MCF 10A (cell line): Measurements from ENCODE around the gene RASGRP3. TPM values are rescaled to one million over a fixed set of nuclear protein-coding genes. Genes with fewer than 3 reads are reported as not detected.

ENCODE experiments used
- BruUV-seq: library from RNA; stranded (reverse); fragments of 400-500 nt; replicated peaks from 2 replicates; lab custom pipeline; 2021; lab: Mats Ljungman, UMichigan
- CTCF ChIA-PET: fragments of 300-600 bp; sonication (Branson Sonifier 250); formaldehyde crosslinking; extraction: SDS; loops from one replicate; lab custom pipeline; 2021; ENCODE audit warnings: antibody characterized with exemption, inconsistent platforms; lab: Yijun Ruan, JAX
- POLR2A ChIA-PET: fragments of 300-600, 350-650 bp; sonication (Branson Sonifier 250); formaldehyde crosslinking; extraction: SDS; loops from one replicate; lab custom pipeline; 2020; ENCODE audit warnings: antibody characterized with exemption, inconsistent platforms; lab: Yijun Ruan, JAX
- DNase-seq: peaks from one replicate; pipeline ENCODE4 v3.0.0-alpha.2; 2018; ENCODE audit not compliant: unreplicated experiment
- H3K27ac Mint-ChIP-seq: one replicate; pipeline ENCODE4 v1.8.0; 2022; ENCODE audit warnings: mild to moderate bottlenecking, low read depth, mixed read lengths; ENCODE audit not compliant: unreplicated experiment
- H3K27me3 Mint-ChIP-seq: one replicate; pipeline ENCODE4 v1.8.0; 2022; ENCODE audit warnings: mixed read lengths; ENCODE audit not compliant: insufficient read depth, unreplicated experiment
- H3K36me3 Mint-ChIP-seq: one replicate; pipeline ENCODE4 v1.8.0; 2022; ENCODE audit warnings: mild to moderate bottlenecking, moderate library complexity, mixed read lengths; ENCODE audit not compliant: insufficient read depth, unreplicated experiment
- H3K4me1 Mint-ChIP-seq: one replicate; pipeline ENCODE4 v1.8.0; 2022; ENCODE audit warnings: mixed read lengths; ENCODE audit not compliant: insufficient read depth, unreplicated experiment
- H3K4me3 Mint-ChIP-seq: one replicate; pipeline ENCODE4 v1.8.0; 2022; ENCODE audit warnings: mild to moderate bottlenecking, moderate library complexity, mixed read lengths; ENCODE audit not compliant: unreplicated experiment
- H3K9me3 Mint-ChIP-seq: one replicate; pipeline ENCODE4 v1.8.0; 2022; ENCODE audit warnings: mixed read lengths; ENCODE audit not compliant: unreplicated experiment
- CTCF ChIP-seq: fragments of 200-600 bp; IDR thresholded peaks from one replicate; pipeline ENCODE4 v1.8.0; 2022; ENCODE audit warnings: antibody characterized with exemption, mild to moderate bottlenecking; ENCODE audit not compliant: unreplicated experiment
- intact Hi-C: fragments of 100-400 bp; cut with micrococcal nuclease; formaldehyde crosslinking; loops from 2 replicates; pipeline ENCODE4 v1.14.1; 2022
- total RNA-seq: library from RNA; stranded (reverse); gene quantifications from 2 replicates; pipeline ENCODE4 v1.2.3, GENCODE V29; 2022

The RASGRP3 gene
- total RNA-seq, 1 experiment from 2014 or later, result 0.26 TPM

GRCh38 chr2:33599943-33600192 is 123.4 kb downstream of the RASGRP3 start:
- CTCF ChIA-PET, result interaction anchor here (0.6 to 1.4 kb wide), 8 partner anchors 15 to 707 kb away, joined by 3 to 7 read pairs (median 3); no protein-coding TSS in a partner anchor
- no peak for DNase-seq
- TF ChIP-seq CTCF, result no peak
- POLR2A ChIA-PET, result interaction anchor here (0.5 to 1.9 kb wide), 6 partner anchors 9 to 464 kb away, joined by 3 to 9 read pairs (median 4); no protein-coding TSS in a partner anchor
- intact Hi-C loops, result no loop called here
- peak overlapping the region; percentile 92 for H3K4me3 Mint-ChIP-seq
- peaks cover 10% of the 10 kb centered on the region for H3K36me3 Mint-ChIP-seq
- H3K4me1 Mint-ChIP-seq, result peaks cover 7% of the 10 kb centered on the region
- H3K9me3 Mint-ChIP-seq, result no peaks in the 10 kb centered on the region
- peak overlapping the region; percentile 94 for H3K27ac Mint-ChIP-seq
- no TSS peak for BruUV-seq
- H3K27me3 Mint-ChIP-seq, result no peaks in the 10 kb centered on the region

- intact Hi-C loops, result no loop called here
- POLR2A ChIA-PET, result no interaction called here
- no peak overlapping the region for H3K4me3 Mint-ChIP-seq
Measured at GRCh38 chr2:33602201-33602830, 125.9 kb downstream of the RASGRP3 start.

GRCh38 chr2:33603416-33603815 is 127.0 kb downstream of the RASGRP3 start:
- DNase-seq, result no peak
- no peak overlapping the region for H3K27ac Mint-ChIP-seq
- H3K4me3 Mint-ChIP-seq, result no peak overlapping the region
- no peak for TF ChIP-seq CTCF
- intact Hi-C loops, result no loop called here
- no peaks in the 10 kb centered on the region for H3K9me3 Mint-ChIP-seq
- no TSS peak for BruUV-seq
- no peaks in the 10 kb centered on the region for H3K27me3 Mint-ChIP-seq
- H3K36me3 Mint-ChIP-seq, result peaks cover 6% of the 10 kb centered on the region
- POLR2A ChIA-PET, result interaction anchor here (0.6 to 1.2 kb wide), 2 partner anchors 12 to 117 kb away, joined by 3 read pairs; no protein-coding TSS in a partner anchor
- H3K4me1 Mint-ChIP-seq, result no peaks in the 10 kb centered on the region
- CTCF ChIA-PET, result interaction anchor here (1.2 to 1.3 kb wide), 2 partner anchors 21 to 48 kb away, joined by 3 to 6 read pairs; no protein-coding TSS in a partner anchor

More at GRCh38 chr2:33602201-33602830, 125.9 kb downstream of the RASGRP3 start:
- no peaks in the 10 kb centered on the region for H3K9me3 Mint-ChIP-seq
- H3K27me3 Mint-ChIP-seq, result no peaks in the 10 kb centered on the region
- CTCF ChIA-PET, result no interaction called here
- TF ChIP-seq CTCF, result no peak
- peaks cover 7% of the 10 kb centered on the region for H3K4me1 Mint-ChIP-seq
- no TSS peak for BruUV-seq
- no peak for DNase-seq
- H3K27ac Mint-ChIP-seq, result no peak overlapping the region
- H3K36me3 Mint-ChIP-seq, result peaks cover 6% of the 10 kb centered on the region

GRCh38 chr2:33605056-33605455 is 128.6 kb downstream of the RASGRP3 start:
- Mint-ChIP-seq H3K36me3 (no peaks in the 10 kb centered on the region), H3K4me1 (no peaks in the 10 kb centered on the region), H3K9me3 (no peaks in the 10 kb centered on the region), H3K4me3 (no peak overlapping the region), H3K27me3 (no peaks in the 10 kb centered on the region), H3K27ac (no peak overlapping the region)
- ChIA-PET POLR2A (interaction anchor here (0.5 kb wide), 1 partner anchor 191 kb away, joined by 4 read pairs; no protein-coding TSS in a partner anchor), CTCF (interaction anchor here (0.7 kb wide), 1 partner anchor 658 kb away, joined by 3 read pairs; the partner anchor contains the start of gene LTBP1)
- BruUV-seq, result no TSS peak
- intact Hi-C loops, result no loop called here
- no peak for TF ChIP-seq CTCF
- DNase-seq, result no peak
